ENCODE measurements around the gene ROPN1B.
"Not testable (repeated sequence)": the region's sequence is repeated elsewhere in the genome, so short reads cannot be mapped to it uniquely, and the experiment has no call there.

GRCh38 chr3:125935252-125935874 lies 33.6 kb upstream of the ROPN1B start:
- TF ChIP-seq CTCF, POLR2A, POLR2AphosphoS5 (IDR thresholded peaks at IDR 0.05): not testable (repeated sequence)
